ENCODE data around the gene SMIM24.

The SMIM24 gene

GRCh38 chr19:3520166-3521103 is 40.1 kb upstream of the SMIM24 start:
- no peak for DNase-seq (ENCODE audit: low read depth)
- in situ Hi-C loops (cut with HindIII; ENCODE audit: low sequenced_read_pairs): no loop called here
- no peak overlapping the region for H3K4me3 ChIP-seq (ENCODE audit: low read depth, low read length)
- no peak for TF ChIP-seq CTCF (IDR thresholded peaks at IDR 0.05; ENCODE audit: low read depth, low read length, missing control alignments)

- DNase-seq (ENCODE audit: low read depth): no peak
- no peak for TF ChIP-seq CTCF (IDR thresholded peaks at IDR 0.05; ENCODE audit: low read depth, low read length, missing control alignments)
- in situ Hi-C loops (cut with HindIII; ENCODE audit: low sequenced_read_pairs): no loop called here
- no peak overlapping the region for H3K4me3 ChIP-seq (ENCODE audit: low read depth, low read length)
These were observed 38.8 kb upstream of the SMIM24 start for GRCh38 chr19:3519126-3519525.

- no peak for TF ChIP-seq CTCF (IDR thresholded peaks at IDR 0.05; ENCODE audit: low read depth, low read length, missing control alignments)
- no peak for DNase-seq (ENCODE audit: low read depth)
- in situ Hi-C loops (cut with HindIII; ENCODE audit: low sequenced_read_pairs): no loop called here
- H3K4me3 ChIP-seq (ENCODE audit: low read depth, low read length): no peak overlapping the region
These were observed 38.3 kb upstream of the SMIM24 start for GRCh38 chr19:3518659-3519058.

- no peak for TF ChIP-seq CTCF (IDR thresholded peaks at IDR 0.05; ENCODE audit: low read depth, low read length, missing control alignments)
- in situ Hi-C loops (cut with HindIII; ENCODE audit: low sequenced_read_pairs): no loop called here
- no peak overlapping the region for H3K4me3 ChIP-seq (ENCODE audit: low read depth, low read length)
- DNase-seq (ENCODE audit: low read depth): no peak
These were observed 37.9 kb upstream of the SMIM24 start for GRCh38 chr19:3518255-3518654.

- DNase-seq (ENCODE audit: low read depth): no peak
- TF ChIP-seq CTCF (IDR thresholded peaks at IDR 0.05; ENCODE audit: low read depth, low read length, missing control alignments): no peak
- in situ Hi-C loops (cut with HindIII; ENCODE audit: low sequenced_read_pairs): no loop called here
- no peak overlapping the region for H3K4me3 ChIP-seq (ENCODE audit: low read depth, low read length)
These were observed 37.3 kb upstream of the SMIM24 start for GRCh38 chr19:3517638-3518037.

- no peak for DNase-seq (ENCODE audit: low read depth)
- no peak overlapping the region for H3K4me3 ChIP-seq (ENCODE audit: low read depth, low read length)
- no peak for TF ChIP-seq CTCF (IDR thresholded peaks at IDR 0.05; ENCODE audit: low read depth, low read length, missing control alignments)
- in situ Hi-C loops (cut with HindIII; ENCODE audit: low sequenced_read_pairs): no loop called here
These were observed 36.4 kb upstream of the SMIM24 start for GRCh38 chr19:3516675-3517207.

All from astrocyte of the cerebellum (primary cell).